Activated CD4-positive, alpha-beta T cell treated with anti-CD3 and anti-CD28 coated beads for 4 hours (primary cell): ENCODE measurements around the gene DENND5A.

Source experiments
- DNase-seq, 2 donors: peaks; one replicate each; pipeline ENCODE4 v3.0.0-alpha.2; 2020

Gene DENND5A

GRCh38 chr11:9092853-9093778 lies 172.0 kb downstream of the DENND5A start:
- no peak for DNase-seq

- no peak for DNase-seq
Measured at GRCh38 chr11:9092072-9092471, 173.1 kb downstream of the DENND5A start.

GRCh38 chr11:9091044-9091922 lies 173.9 kb downstream of the DENND5A start, which contains the start of gene SCUBE2:
Gene SCUBE2, minus strand, starts transcription at chr11:9091599. Its CDS starts 71 bp downstream, at chr11:9091528.
- DNase-seq: no peak

- DNase-seq: no peak
Measured at GRCh38 chr11:9090488-9091043, 174.6 kb downstream of the DENND5A start.

- DNase-seq: no peak
Measured at GRCh38 chr11:9089636-9090035, 175.5 kb downstream of the DENND5A start.

- no peak for DNase-seq
Measured at GRCh38 chr11:9089061-9089460, 176.1 kb downstream of the DENND5A start.
